ENCODE data around the gene SYTL1. TPM values are rescaled to one million over a fixed set of nuclear protein-coding genes. Genes with fewer than 3 reads are reported as not detected.

Gene SYTL1
- total and polyA plus RNA-seq, 9 of the 15 experiments (the other 6 are each of a cell fraction or from before 2014, with no cell fraction given): 0.04 to 9.3 (median 1.7) TPM

DNA sequence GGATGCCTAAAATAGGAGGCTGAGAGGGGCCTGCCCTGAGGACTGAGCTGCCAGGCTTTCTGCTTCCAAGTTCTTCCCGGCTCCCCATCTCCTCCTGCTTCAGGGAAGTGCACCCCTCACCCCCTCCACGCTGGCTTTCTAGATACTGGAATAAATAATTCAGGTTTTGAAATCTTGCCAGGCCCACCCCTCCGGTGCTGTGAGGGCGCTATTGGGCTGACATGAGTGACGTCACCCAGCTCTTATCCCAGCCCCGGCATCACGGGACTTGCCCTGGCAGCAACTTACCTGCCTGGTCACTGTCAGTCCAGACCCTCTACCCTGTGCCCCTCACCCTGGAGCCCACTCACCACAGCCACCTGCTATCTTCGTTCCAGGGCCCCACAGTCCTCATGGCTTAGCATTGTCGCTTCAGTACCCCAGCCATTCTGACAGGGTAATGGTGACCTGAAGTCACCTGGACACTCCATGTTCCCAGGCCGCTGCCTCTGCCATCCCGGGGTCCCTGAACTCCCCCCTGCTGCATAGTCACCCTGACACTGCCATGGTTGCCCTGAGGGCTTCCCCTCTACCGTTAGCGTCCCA lies 49.8 kb downstream of the SYTL1 start (continued):
- TF ChIP-seq, protein P1, sequence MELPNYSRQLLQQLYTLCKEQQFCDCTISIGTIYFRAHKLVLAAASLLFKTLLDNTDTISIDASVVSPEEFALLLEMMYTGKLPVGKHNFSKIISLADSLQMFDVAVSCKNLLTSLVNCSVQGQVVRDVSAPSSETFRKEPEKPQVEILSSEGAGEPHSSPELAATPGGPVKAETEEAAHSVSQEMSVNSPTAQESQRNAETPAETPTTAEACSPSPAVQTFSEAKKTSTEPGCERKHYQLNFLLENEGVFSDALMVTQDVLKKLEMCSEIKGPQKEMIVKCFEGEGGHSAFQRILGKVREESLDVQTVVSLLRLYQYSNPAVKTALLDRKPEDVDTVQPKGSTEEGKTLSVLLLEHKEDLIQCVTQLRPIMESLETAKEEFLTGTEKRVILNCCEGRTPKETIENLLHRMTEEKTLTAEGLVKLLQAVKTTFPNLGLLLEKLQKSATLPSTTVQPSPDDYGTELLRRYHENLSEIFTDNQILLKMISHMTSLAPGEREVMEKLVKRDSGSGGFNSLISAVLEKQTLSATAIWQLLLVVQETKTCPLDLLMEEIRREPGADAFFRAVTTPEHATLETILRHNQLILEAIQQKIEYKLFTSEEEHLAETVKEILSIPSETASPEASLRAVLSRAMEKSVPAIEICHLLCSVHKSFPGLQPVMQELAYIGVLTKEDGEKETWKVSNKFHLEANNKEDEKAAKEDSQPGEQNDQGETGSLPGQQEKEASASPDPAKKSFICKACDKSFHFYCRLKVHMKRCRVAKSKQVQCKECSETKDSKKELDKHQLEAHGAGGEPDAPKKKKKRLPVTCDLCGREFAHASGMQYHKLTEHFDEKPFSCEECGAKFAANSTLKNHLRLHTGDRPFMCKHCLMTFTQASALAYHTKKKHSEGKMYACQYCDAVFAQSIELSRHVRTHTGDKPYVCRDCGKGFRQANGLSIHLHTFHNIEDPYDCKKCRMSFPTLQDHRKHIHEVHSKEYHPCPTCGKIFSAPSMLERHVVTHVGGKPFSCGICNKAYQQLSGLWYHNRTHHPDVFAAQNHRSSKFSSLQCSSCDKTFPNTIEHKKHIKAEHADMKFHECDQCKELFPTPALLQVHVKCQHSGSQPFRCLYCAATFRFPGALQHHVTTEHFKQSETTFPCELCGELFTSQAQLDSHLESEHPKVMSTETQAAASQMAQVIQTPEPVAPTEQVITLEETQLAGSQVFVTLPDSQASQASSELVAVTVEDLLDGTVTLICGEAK (IDR thresholded peaks at IDR 0.05): 0 out of 2 replicates have a peak, but pooled peaks have one; percentile 61
- TF ChIP-seq, protein P1 (CRISPR knock-in tag; IDR thresholded peaks at IDR 0.05): no peak
- TF ChIP-seq, protein P2, sequence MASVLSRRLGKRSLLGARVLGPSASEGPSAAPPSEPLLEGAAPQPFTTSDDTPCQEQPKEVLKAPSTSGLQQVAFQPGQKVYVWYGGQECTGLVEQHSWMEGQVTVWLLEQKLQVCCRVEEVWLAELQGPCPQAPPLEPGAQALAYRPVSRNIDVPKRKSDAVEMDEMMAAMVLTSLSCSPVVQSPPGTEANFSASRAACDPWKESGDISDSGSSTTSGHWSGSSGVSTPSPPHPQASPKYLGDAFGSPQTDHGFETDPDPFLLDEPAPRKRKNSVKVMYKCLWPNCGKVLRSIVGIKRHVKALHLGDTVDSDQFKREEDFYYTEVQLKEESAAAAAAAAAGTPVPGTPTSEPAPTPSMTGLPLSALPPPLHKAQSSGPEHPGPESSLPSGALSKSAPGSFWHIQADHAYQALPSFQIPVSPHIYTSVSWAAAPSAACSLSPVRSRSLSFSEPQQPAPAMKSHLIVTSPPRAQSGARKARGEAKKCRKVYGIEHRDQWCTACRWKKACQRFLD (CRISPR knock-in tag; IDR thresholded peaks at IDR 0.05): 0 out of 2 replicates have a peak, but pooled peaks have one; percentile 59
- TF ChIP-seq ATF1 (CRISPR knock-in tag; IDR thresholded peaks at IDR 0.05): no peak
- TF ChIP-seq ATF1 (tag; IDR thresholded peaks at IDR 0.05): peak; percentile 47
- TF ChIP-seq, protein P3, sequence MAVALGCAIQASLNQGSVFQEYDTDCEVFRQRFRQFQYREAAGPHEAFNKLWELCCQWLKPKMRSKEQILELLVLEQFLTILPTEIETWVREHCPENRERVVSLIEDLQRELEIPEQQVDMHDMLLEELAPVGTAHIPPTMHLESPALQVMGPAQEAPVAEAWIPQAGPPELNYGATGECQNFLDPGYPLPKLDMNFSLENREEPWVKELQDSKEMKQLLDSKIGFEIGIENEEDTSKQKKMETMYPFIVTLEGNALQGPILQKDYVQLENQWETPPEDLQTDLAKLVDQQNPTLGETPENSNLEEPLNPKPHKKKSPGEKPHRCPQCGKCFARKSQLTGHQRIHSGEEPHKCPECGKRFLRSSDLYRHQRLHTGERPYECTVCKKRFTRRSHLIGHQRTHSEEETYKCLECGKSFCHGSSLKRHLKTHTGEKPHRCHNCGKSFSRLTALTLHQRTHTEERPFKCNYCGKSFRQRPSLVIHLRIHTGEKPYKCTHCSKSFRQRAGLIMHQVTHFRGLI (CRISPR knock-in tag; IDR thresholded peaks at IDR 0.05): no peak
- TF ChIP-seq MTA1 (IDR thresholded peaks at IDR 0.05; ENCODE audit: borderline replicate concordance): no peak
- TF ChIP-seq SP1 (CRISPR knock-in tag; IDR thresholded peaks at IDR 0.05): no peak
- peak; percentile 46; the same call in 1 of the 2 replicates for TF ChIP-seq DPF2 (IDR thresholded peaks at IDR 0.05)
- no peak for TF ChIP-seq ZNF212 (CRISPR knock-in tag; IDR thresholded peaks at IDR 0.05)
- TF ChIP-seq GATAD2A (IDR thresholded peaks at IDR 0.05): no peak
- TF ChIP-seq ETV1 (tag; conservative IDR thresholded peaks at IDR 0.05; ENCODE audit: low read depth): no peak
- peak in 2 of 3 experiments; percentile 1 to 23; a peak in 2 of 6 replicates for TF ChIP-seq CTCF (IDR thresholded peaks at IDR 0.05 in 2 of 3, conservative IDR thresholded peaks at IDR 0.05 in 1 of 3; ENCODE audit: insufficient read depth in 2 of 3, low read depth in 1 of 3, low read length in 3 of 3)

All from K562 (cell line).